NCI-H2196 treated with DMSO at 0.1 percent for 48 hours (cell line): ENCODE measurements around the gene MYO9B.

Experiments used
- DNase-seq: peaks from one replicate; lab custom pipeline; 2025; ENCODE audit not compliant: unreplicated experiment; lab: John Stamatoyannopoulos, UW

MYO9B gene

GRCh38 chr19:17209126-17210036, 133.8 kb downstream of the MYO9B start:
- DNase-seq: peak; percentile 50

DNA sequence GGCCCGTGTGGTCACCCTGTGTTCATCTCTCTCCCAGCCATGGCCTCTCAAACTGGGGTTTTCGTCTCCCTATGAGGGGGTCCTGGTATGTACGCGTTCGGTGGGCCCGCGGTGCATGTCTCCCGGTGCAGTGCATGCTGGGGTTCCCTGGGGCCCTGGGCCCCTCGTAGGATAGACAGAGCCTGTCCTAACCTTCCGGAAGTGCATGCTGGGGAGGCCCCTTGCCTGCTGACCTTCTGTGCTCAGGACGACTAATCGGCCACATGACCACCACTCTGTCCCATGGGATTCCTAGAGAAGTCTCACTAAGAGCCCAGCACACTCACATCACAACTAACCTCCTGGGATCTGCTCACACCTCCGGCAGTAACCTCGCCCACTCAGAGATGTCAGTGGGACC, 134.7 kb downstream of the MYO9B start:
- DNase-seq: no peak

- DNase-seq: no peak
Observed at GRCh38 chr19:17211547-17212446, 136.2 kb downstream of the MYO9B start.

- DNase-seq: no peak
Observed at GRCh38 chr19:17213334-17213733, 137.8 kb downstream of the MYO9B start.

- no peak for DNase-seq
Observed at GRCh38 chr19:17214508-17215126, 139.0 kb downstream of the MYO9B start.

- peak; percentile 92 for DNase-seq
Observed at GRCh38 chr19:17215127-17215971, 139.8 kb downstream of the MYO9B start, which contains the start of gene USE1. USE1 (plus strand) TSS chr19:17215357; CDS start chr19:17215406, 49 bp downstream.

DNA sequence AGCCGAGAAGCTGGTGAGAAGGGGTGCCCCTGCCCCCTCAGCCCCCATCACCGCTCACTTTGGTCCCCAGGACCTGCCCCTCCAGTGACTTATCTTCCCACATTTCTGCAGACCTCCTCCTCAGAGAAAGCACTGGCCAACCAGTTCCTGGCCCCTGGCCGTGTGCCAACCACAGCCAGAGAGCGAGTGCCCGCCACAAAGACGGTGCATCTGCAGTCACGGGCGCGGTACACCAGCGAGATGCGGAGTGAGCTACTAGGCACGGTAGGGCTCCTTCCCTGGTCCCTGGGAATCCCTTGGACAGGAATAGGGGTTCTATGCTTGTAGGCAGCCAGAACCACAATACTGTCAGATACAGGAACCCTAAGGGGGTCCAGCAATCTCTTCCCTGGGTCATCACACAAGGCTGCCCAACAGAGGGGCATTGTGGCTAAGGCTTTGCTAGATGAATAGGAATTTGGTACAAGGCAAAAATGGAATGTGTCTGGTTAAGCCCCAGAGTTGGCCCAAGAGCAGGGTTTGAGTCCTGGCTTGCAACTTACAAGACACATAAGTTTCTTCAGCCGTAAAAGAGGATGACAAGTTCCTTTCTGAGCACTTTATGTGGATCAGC, 140.6 kb downstream of the MYO9B start:
- DNase-seq: no peak

DNA sequence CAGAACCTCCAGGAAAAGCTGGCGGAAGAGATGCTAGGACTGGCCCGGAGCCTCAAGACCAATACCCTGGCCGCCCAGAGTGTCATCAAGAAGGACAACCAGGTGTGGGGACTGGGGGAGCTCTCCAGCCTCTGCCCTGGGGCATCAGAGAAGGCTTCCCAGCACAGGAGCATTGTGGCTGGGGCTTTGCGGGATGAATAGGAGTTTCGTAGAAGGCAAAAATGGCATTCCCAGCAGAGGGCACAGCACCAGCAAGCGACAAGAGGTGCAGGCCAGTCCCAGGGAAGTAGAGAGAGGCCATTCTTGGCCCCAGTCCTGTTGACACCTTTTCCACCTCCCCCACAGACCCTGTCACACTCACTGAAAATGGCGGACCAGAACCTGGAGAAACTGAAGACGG, 143.7 kb downstream of the MYO9B start:
- no peak for DNase-seq

DNA sequence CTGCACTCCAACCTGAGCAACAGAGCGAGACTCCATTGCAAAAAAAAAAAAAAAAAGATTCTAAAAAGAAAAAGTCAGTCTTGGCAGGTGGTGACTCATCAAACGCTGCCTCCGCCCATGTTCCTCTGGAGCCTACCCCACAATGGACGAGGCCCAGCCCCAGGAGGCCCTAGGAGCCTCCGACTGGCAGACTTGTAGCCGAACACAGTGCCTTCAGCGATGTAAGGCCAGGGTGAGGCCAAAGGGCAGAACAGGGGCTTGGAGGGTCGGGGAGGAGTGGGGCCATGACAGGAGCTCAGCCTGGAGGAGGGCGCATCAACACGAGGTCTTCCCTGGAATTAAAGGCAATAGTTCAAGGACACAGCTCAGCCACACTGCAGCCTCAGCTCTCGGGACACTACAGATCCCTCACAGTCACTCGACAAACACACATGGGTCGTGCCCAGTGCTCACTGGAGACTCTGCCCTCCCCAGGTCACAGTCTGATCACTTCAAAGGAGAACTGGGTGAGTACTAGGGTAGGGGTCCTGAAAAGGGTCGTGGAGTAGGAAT, 144.7 kb downstream of the MYO9B start:
- no peak for DNase-seq

- no peak for DNase-seq
Observed at GRCh38 chr19:17225053-17225452, 149.5 kb downstream of the MYO9B start.

DNA sequence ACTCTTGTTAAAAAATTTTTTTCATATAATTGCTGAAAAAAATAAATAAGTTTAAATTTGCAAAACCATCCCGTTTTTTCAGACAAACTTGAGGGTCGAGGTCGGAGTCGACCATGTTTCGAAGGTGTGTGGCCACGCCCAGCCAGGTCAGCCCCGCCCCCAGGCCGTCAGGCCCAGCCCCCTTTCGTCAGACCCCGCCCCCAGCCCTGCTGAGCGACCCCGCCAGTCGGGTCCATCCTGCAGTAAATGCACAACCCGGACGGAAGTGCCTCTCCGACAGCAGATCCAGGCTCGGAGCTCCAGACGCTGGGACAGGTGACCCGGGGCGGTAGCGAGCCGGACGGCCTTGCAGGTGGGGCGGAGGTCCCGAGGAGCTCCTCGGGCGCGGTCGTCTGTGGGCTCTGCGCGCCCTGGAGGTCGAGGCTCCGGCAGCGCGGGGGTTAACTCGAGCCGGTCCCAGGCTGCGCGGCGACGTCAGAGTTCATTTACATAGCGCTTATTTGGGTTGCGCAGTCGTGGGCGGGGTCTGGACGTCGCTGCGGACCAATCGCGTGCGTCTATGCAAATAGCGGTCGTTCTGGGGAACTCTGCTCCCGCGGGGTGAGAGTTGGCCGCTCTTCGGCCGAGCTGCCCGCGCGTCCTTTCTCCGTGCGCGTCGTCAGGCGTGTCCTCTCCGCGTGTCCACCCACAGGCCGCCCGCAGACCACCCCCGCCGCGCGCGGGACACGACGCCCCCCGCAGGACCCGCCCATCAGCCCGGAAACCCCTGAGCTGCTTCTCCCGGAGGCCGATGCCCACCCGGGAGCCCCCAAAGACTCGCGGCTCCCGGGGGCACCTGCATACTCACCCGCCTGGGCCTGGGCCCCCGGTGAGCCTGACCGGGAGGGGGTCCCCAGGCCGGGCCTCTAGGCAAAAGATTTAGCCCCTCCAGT, 150.7 kb downstream of the MYO9B start, which contains the start of gene OCEL1:
Gene OCEL1, plus strand, starts transcription at position 225 of the 932 bp plus-strand sequence. Its CDS starts 22 bp downstream, at position 247.
- DNase-seq: peak; percentile 95

GRCh38 chr19:17227798-17228367, 152.3 kb downstream of the MYO9B start:
- DNase-seq: no peak

GRCh38 chr19:17229890-17230289, 154.3 kb downstream of the MYO9B start:
- DNase-seq: no peak

DNA sequence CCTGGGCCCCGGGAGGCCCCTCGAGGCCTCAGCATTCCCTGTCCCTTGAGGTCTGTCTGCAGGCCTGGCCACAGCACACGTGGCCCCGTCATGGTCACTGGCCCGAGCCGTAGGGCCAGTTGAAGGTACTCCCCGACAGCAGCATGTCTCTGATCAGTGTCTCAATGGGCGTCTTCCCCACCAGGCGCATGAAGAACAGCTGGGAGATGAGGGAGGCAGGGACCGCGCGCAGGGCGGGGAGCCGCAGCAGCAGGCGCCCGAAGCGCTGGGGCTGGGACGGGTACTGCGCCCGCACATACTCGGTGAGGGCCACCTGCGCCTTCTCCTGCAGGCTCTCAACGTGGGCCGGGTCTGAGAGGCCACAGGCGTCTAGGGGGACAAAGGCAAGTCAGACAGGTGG, 156.7 kb downstream of the MYO9B start:
- no peak for DNase-seq

GRCh38 chr19:17234911-17235299, 159.3 kb downstream of the MYO9B start:
- no peak for DNase-seq

GRCh38 chr19:17235300-17235970, 159.9 kb downstream of the MYO9B start:
- peak; percentile 60 for DNase-seq

GRCh38 chr19:17235971-17236777, 160.6 kb downstream of the MYO9B start:
- peak; percentile 60 for DNase-seq
